Measurements from ENCODE around the gene PRSS57.

Gene PRSS57

GRCh38 chr19:738509-739128 is 43.4 kb upstream of the PRSS57 start:
- Mint-ChIP-seq H3K36me3 (ENCODE audit: low read depth) (peaks cover 13% of the 10 kb centered on the region), H3K27ac (no peak overlapping the region), H3K4me1 (peaks cover 4% of the 10 kb centered on the region), H3K9me3 (peaks cover 2% of the 10 kb centered on the region), H3K27me3 (ENCODE audit: low read depth, poor library complexity) (peaks cover 4% of the 10 kb centered on the region), H3K4me3 (no peak overlapping the region)
- DNase-seq, result no peak
- no peak for TF ChIP-seq CTCF (IDR thresholded peaks at IDR 0.05)

- no peak overlapping the region for H3K4me3 Mint-ChIP-seq
- peaks cover 4% of the 10 kb centered on the region for H3K4me1 Mint-ChIP-seq
- H3K27me3 Mint-ChIP-seq (ENCODE audit: low read depth, poor library complexity), result peaks cover 7% of the 10 kb centered on the region
- DNase-seq, result peak; percentile 71
- H3K9me3 Mint-ChIP-seq, result no peaks in the 10 kb centered on the region
- peaks cover 10% of the 10 kb centered on the region for H3K36me3 Mint-ChIP-seq (ENCODE audit: low read depth)
- no peak overlapping the region for H3K27ac Mint-ChIP-seq
- peak; percentile 35 for TF ChIP-seq CTCF (IDR thresholded peaks at IDR 0.05)
Measured at GRCh38 chr19:737591-738093, 42.4 kb upstream of the PRSS57 start.

- Mint-ChIP-seq H3K36me3 (ENCODE audit: low read depth) (peaks cover 15% of the 10 kb centered on the region), H3K27me3 (ENCODE audit: low read depth, poor library complexity) (peaks cover 7% of the 10 kb centered on the region), H3K4me1 (peaks cover 4% of the 10 kb centered on the region), H3K4me3 (no peak overlapping the region), H3K9me3 (no peaks in the 10 kb centered on the region), H3K27ac (no peak overlapping the region)
- TF ChIP-seq CTCF (IDR thresholded peaks at IDR 0.05), result no peak
- no peak for DNase-seq
Measured at GRCh38 chr19:736125-736524, 40.9 kb upstream of the PRSS57 start.

GRCh38 chr19:734716-735115 is 39.5 kb upstream of the PRSS57 start:
- Mint-ChIP-seq H3K27ac (no peak overlapping the region), H3K4me3 (no peak overlapping the region)

GRCh38 chr19:732148-733069 is 37.2 kb upstream of the PRSS57 start:
- DNase-seq, result no peak
- Mint-ChIP-seq H3K27ac (no peak overlapping the region), H3K4me3 (no peak overlapping the region), H3K36me3 (ENCODE audit: low read depth) (peaks cover 15% of the 10 kb centered on the region), H3K4me1 (peaks cover 4% of the 10 kb centered on the region), H3K9me3 (no peaks in the 10 kb centered on the region), H3K27me3 (ENCODE audit: low read depth, poor library complexity) (peaks cover 7% of the 10 kb centered on the region)
- no peak for TF ChIP-seq CTCF (IDR thresholded peaks at IDR 0.05)

More at GRCh38 chr19:734716-735115, 39.5 kb upstream of the PRSS57 start:
- Mint-ChIP-seq H3K9me3 (no peaks in the 10 kb centered on the region), H3K4me1 (peaks cover 4% of the 10 kb centered on the region), H3K27me3 (ENCODE audit: low read depth, poor library complexity) (peaks cover 7% of the 10 kb centered on the region), H3K36me3 (ENCODE audit: low read depth) (peaks cover 15% of the 10 kb centered on the region)
- TF ChIP-seq CTCF (IDR thresholded peaks at IDR 0.05), result no peak
- no peak for DNase-seq

All from nephron progenitor cell (in vitro differentiated cells).